ENCODE data around the gene LRSAM1.

- TF ChIP-seq CTCF (IDR thresholded peaks at IDR 0.05) (no peak), EP300 (IDR thresholded peaks at IDR 0.05) (no peak), POLR2A (IDR thresholded peaks at IDR 0.05) (no peak), POLR2AphosphoS5 (IDR thresholded peaks at IDR 0.05) (no peak)
These were observed 95.0 kb downstream of the LRSAM1 start for GRCh38 chr9:127546125-127546832.
